HCT116 (cell line): ENCODE results near the gene MBOAT1. TPM values are rescaled to one million over a fixed set of nuclear protein-coding genes. Genes with fewer than 3 reads are reported as not detected.

Experiments used
- ATAC-seq: fragments of 200-7000 bp; cut with Tn5 transposase; 2 replicates; pipeline ENCODE4 v1.9.1; 2020; ENCODE audit warnings: mild to moderate bottlenecking, moderate library complexity
- Bru-seq: library from RNA; stranded (reverse); fragments of 400-500 nt; gene quantifications from one replicate; lab custom pipeline; 2021; lab: Mats Ljungman, UMichigan
- BruChase-seq, 2 experiments: library from RNA; stranded (reverse); fragments of 400-500 nt; gene quantifications; one replicate each; lab custom pipeline; 2021; lab: Mats Ljungman, UMichigan
- BruUV-seq: library from RNA; stranded (reverse); fragments of 400-500 nt; replicated peaks from 2 replicates; lab custom pipeline; 2021; lab: Mats Ljungman, UMichigan
- CTCF ChIA-PET: fragments of 300-600 bp; sonication (Branson Sonifier 250); formaldehyde crosslinking; loops from one replicate; lab custom pipeline; 2021; ENCODE audit warnings: antibody characterized with exemption; lab: Charles Lee
- POLR2A ChIA-PET: fragments of 300-600, 350-600 bp; sonication (Branson Sonifier 250); formaldehyde crosslinking; loops from one replicate; lab custom pipeline; 2021; ENCODE audit warnings: antibody characterized with exemption; lab: Charles Lee
- RAD21 ChIA-PET, 2 experiments: fragments of 300-600 bp; sonication (Branson Sonifier 250); formaldehyde crosslinking; loops; one replicate each; lab custom pipeline; 2023; ENCODE audit warnings: low total read pairs in 2 of 2; ENCODE audit not compliant: uncharacterized antibody in 2 of 2, unreplicated experiment in 2 of 2, low non-redundant PET in 1 of 2; lab: Charles Lee
- DNase-seq: peaks from one replicate; pipeline ENCODE4 v3.0.0-alpha.2; 2010; ENCODE audit warnings: low read depth, low spot score
- H2AFZ ChIP-seq: fragments of 200-600 bp; shearing (Covaris generic), sonication (generic); 2 replicates; pipeline ENCODE4 v1.6.1; 2017; ENCODE audit warnings: low read depth, mixed run types, mixed read lengths, antibody characterized with exemption, low read length; ENCODE audit not compliant: poor library complexity, severe bottlenecking
- H3K27ac ChIP-seq: 2 replicates; pipeline ENCODE4 v1.5.1; 2012; ENCODE audit warnings: low read depth, low read length
- H3K27me3 ChIP-seq: fragments of 200-600 bp; sonication (generic); 2 replicates; pipeline ENCODE4 v1.6.1; 2016; ENCODE audit warnings: mixed run types, low read length, mixed read lengths; ENCODE audit not compliant: insufficient read depth
- H3K36me3 ChIP-seq, 2 experiments: fragments of 200-500 bp in 1 of 2; fragments of 200-600 bp in 1 of 2; sonication (Bioruptor generic) in 1 of 2; sonication (generic) in 1 of 2; 2 replicates each; pipeline versions ENCODE4 v1.5.1 to v1.6.1; 2014 to 2016; ENCODE audit warnings: low read length in 2 of 2, inconsistent platforms in 1 of 2, mixed read lengths in 1 of 2, mixed run types in 1 of 2; ENCODE audit not compliant: insufficient read depth in 2 of 2, control insufficient read depth in 1 of 2
- H3K4me1 ChIP-seq, 2 experiments: fragments of 200-600 bp in 1 of 2; sonication (generic) in 1 of 2; 2 replicates each; pipeline versions ENCODE4 v1.5.1 to v1.6.1; 2012 to 2017; ENCODE audit warnings: low read length in 2 of 2, inconsistent platforms in 1 of 2, mild to moderate bottlenecking in 1 of 2, mixed read lengths in 1 of 2, mixed run types in 1 of 2, moderate library complexity in 1 of 2; ENCODE audit not compliant: insufficient read depth in 2 of 2, control insufficient read depth in 1 of 2
- H3K4me2 ChIP-seq: fragments of 200-600 bp; sonication (generic); 2 replicates; pipeline ENCODE4 v1.6.1; 2017; ENCODE audit warnings: mixed run types, low read length, mixed read lengths
- H3K4me3 ChIP-seq, 2 experiments: fragments of 200-600 bp in 1 of 2; sonication (generic) in 1 of 2; replicated peaks in 1 of 2; 2 replicates each; pipeline ENCODE4 v1.5.1; 2011 to 2016; ENCODE audit warnings: low read length in 2 of 2, control low read depth in 1 of 2, low read depth in 1 of 2, mild to moderate bottlenecking in 1 of 2, mixed read lengths in 1 of 2, mixed run types in 1 of 2
- H3K79me2 ChIP-seq: fragments of 200-600 bp; sonication (generic); 2 replicates; pipeline ENCODE4 v1.6.1; 2017; ENCODE audit warnings: mild to moderate bottlenecking, mixed run types, low read length, moderate library complexity, mixed read lengths; ENCODE audit not compliant: insufficient read depth
- H3K9ac ChIP-seq: fragments of 200-600 bp; sonication (generic); 2 replicates; pipeline ENCODE4 v1.6.1; 2016; ENCODE audit warnings: low read length, mixed read lengths
- H3K9me2 ChIP-seq: fragments of 200-600 bp; sonication (generic), shearing (Covaris generic); 2 replicates; pipeline ENCODE4 v1.6.1; 2017; ENCODE audit warnings: mixed run types, mild to moderate bottlenecking, moderate library complexity; ENCODE audit not compliant: insufficient read depth
- H3K9me3 ChIP-seq, 2 experiments: fragments of 200-500 bp in 1 of 2; fragments of 200-600 bp in 1 of 2; sonication (Bioruptor generic) in 1 of 2; sonication (generic) in 1 of 2; 2 replicates each; pipeline ENCODE4 v1.6.1; 2014 to 2017; ENCODE audit warnings: low read length in 2 of 2, mixed read lengths in 2 of 2, inconsistent platforms in 1 of 2, low read depth in 1 of 2, mild to moderate bottlenecking in 1 of 2, mixed run types in 1 of 2, moderate library complexity in 1 of 2; ENCODE audit not compliant: control insufficient read depth in 1 of 2, insufficient read depth in 1 of 2
- H4K20me1 ChIP-seq: fragments of 200-600 bp; sonication (generic), shearing (Covaris generic); 2 replicates; pipeline ENCODE4 v1.6.1; 2017; ENCODE audit warnings: mixed run types, mild to moderate bottlenecking, moderate library complexity; ENCODE audit not compliant: insufficient read depth
- CBX3 ChIP-seq: IDR thresholded peaks from 2 replicates; pipeline ENCODE4 v1.6.1; 2012; ENCODE audit warnings: low read depth
- CEBPB ChIP-seq: IDR thresholded peaks from 2 replicates; pipeline ENCODE4 v1.6.1; 2012; ENCODE audit warnings: low read depth
- EGR1 ChIP-seq: IDR thresholded peaks from 2 replicates; pipeline ENCODE4 v1.6.1; 2012; ENCODE audit warnings: low read depth
- FOSL1 ChIP-seq: IDR thresholded peaks from 2 replicates; pipeline ENCODE4 v1.6.1; 2012; ENCODE audit warnings: low read depth
- POLR2A ChIP-seq: IDR thresholded peaks from 2 replicates; pipeline ENCODE4 v1.7.0; 2011; ENCODE audit warnings: borderline replicate concordance; ENCODE audit not compliant: insufficient read depth, insufficient read length; ENCODE audit errors: extremely low read depth
- POLR2AphosphoS5 ChIP-seq: IDR thresholded peaks from 2 replicates; pipeline ENCODE4 v1.6.1; 2011; ENCODE audit warnings: mild to moderate bottlenecking, low read depth, low read length, moderate library complexity
- RAD21 ChIP-seq: IDR thresholded peaks from 2 replicates; pipeline ENCODE4 v1.6.1; 2012; ENCODE audit warnings: low read depth, mild to moderate bottlenecking
- SP1 ChIP-seq: IDR thresholded peaks from 2 replicates; pipeline ENCODE4 v1.6.1; 2012; ENCODE audit warnings: low read depth
- YY1 ChIP-seq: IDR thresholded peaks from 2 replicates; pipeline ENCODE4 v1.6.1; 2011; ENCODE audit warnings: low read length, low read depth, moderate library complexity, mild to moderate bottlenecking; ENCODE audit not compliant: insufficient replicate concordance; ENCODE audit errors: extremely low read depth
- ZFX ChIP-seq: fragments of 450-650 bp; IDR thresholded peaks from 2 replicates; pipeline ENCODE4 v1.6.1; 2017
- intact Hi-C: fragments of 100-400 bp; cut with micrococcal nuclease; formaldehyde crosslinking; loops from 2 replicates; pipeline ENCODE4 v1.10.0; 2022
- long read RNA-seq: library from polyadenylated mRNA; unstranded; transcript quantifications from one replicate; pipeline ENCODE4 v2.0.0, GENCODE V29; 2021; ENCODE audit not compliant: unreplicated experiment
- polyA plus RNA-seq: library from polyadenylated mRNA; unstranded; fragments of >200 nt; gene quantifications from 2 replicates; pipeline ENCODE4 v1.2.1, GENCODE V29; 2012; ENCODE audit warnings: missing spikeins
- total RNA-seq: library from RNA; stranded (reverse); gene quantifications from one replicate; pipeline ENCODE4 v1.2.1, GENCODE V29; 2021; ENCODE audit not compliant: unreplicated experiment
- TF ChIP-seq, protein P1 (sequence below): IDR thresholded peaks from 2 replicates; pipeline ENCODE4 v1.6.1; 2012

Gene MBOAT1
- total RNA-seq (11.7 TPM), Bru-seq, nascent RNA (percentile 61 among the genes with signal in this experiment), BruChase-seq, experiment 1, labeled RNA remaining after a 6-hour chase (percentile 49 among the genes with signal in this experiment), BruChase-seq, experiment 2, labeled RNA remaining after a 2-hour chase (percentile 46 among the genes with signal in this experiment)
- 6.0 and 6.5 TPM in 2 replicates for polyA plus RNA-seq
- long read RNA-seq, transcript MBOAT1-201 (13 exons, 1,794 nt), result major isoform, 29 of 41 reads
- long read RNA-seq, partial matches to known transcripts, result 4 of 41 reads
- long read RNA-seq, other reads (novel, unspliced or antisense), result 8 of 41 reads

DNA sequence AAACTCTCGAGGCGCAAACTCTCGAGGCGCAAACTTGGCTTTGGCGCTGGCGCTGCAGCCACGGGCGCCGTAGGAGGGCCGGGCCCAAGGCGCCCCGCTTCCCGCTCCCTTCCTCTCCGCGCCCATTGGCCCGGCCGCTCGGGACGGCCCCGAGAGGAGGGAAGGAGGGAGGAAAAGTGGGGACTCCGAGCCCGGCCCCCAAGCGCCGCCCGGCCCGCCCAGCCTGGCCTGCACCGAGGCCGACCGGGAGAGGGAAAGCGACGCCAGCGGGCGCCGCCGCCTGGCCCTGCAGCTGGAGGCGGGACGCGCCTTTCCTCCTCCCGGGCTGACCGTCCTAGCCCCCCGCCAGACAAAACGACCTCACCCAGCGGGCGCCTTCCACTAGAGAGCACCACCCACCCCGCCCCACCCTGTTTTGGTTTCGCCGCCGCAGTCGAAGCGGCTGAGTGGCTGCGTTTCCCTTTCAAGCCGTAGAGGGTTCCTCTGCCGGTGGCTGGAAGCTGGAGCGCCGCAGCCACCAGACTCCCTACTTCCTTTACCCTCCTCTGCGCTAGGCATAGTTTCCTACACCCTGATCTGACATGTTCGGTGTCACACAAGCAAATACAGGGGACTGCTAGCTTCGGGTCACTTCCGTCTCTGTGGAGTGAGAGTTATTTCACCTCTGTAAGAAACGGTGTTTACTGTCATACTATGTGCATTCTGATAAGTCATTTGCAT lies at the start of gene MBOAT1:
TSS of gene MBOAT1 (minus strand) at position 78 of the 720 bp plus-strand sequence. CDS start 235 bp downstream, outside the sequence.
- Histone ChIP-seq H3K27ac (peak within 1 kb of the TSS; percentile 70), H3K36me3 (no peaks in the 10 kb centered on the region), H3K4me2 (peak within 1 kb of the TSS; percentile 92), H3K9me3 (no peaks in the 10 kb centered on the region), H2AFZ (peak within 1 kb of the TSS; percentile 41), H3K79me2 (peaks cover 14% of the 10 kb centered on the region; the same call in 1 of the 2 replicates), H3K4me3 (peak within 1 kb of the TSS; percentile 72 to 78), H3K9me2 (no peaks in the 10 kb centered on the region), H4K20me1 (no peaks in the 10 kb centered on the region)
- DNase-seq, result peak; percentile 68
- ChIA-PET POLR2A (interaction anchor here (0.5 to 1.7 kb wide), 2 partner anchors 10 kb away, joined by 3 to 4 read pairs; no protein-coding TSS in a partner anchor), RAD21 (interaction anchor here in 1 of 2 experiments (0.7 kb wide), 1 partner anchor 1711 kb away, joined by 5 read pairs; no protein-coding TSS in a partner anchor)
- intact Hi-C loops, result loop anchor here (5.0 kb wide), 1 partner anchor 190 kb away; the partner anchor contains the start of gene E2F3
- BruUV-seq, result no TSS peak
- TF ChIP-seq ZFX, result peak; percentile 53
- no peak; the same call in 1 of the 2 replicates for TF ChIP-seq CBX3
- no peak for TF ChIP-seq YY1
- TF ChIP-seq EGR1, result no peak
- TF ChIP-seq FOSL1, result no peak
- TF ChIP-seq SP1, result peak; percentile 47; the same call in 1 of the 2 replicates
- peak; percentile 21 for TF ChIP-seq POLR2A
- TF ChIP-seq, protein P1, sequence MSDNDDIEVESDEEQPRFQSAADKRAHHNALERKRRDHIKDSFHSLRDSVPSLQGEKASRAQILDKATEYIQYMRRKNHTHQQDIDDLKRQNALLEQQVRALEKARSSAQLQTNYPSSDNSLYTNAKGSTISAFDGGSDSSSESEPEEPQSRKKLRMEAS, result peak; percentile 61
- peak; percentile 82 for TF ChIP-seq POLR2AphosphoS5
- no peak for TF ChIP-seq CEBPB
- peak; percentile 22 for TF ChIP-seq RAD21
- TF ChIP-seq, all 23 proteins: peak for 6
- no peaks in the 10 kb centered on the region for H3K27me3 ChIP-seq
- CTCF ChIA-PET, result interaction anchor here (0.9 to 1.9 kb wide), 4 partner anchors 9 to 86 kb away, joined by 3 to 5 read pairs (median 4); no protein-coding TSS in a partner anchor
- ATAC-seq, result peak; percentile 95
- peak within 1 kb of the TSS; percentile 74 for H3K9ac ChIP-seq
- peaks cover 7 to 33% of the 10 kb centered on the region in 2 experiments; a peak in 3 of 4 replicates for H3K4me1 ChIP-seq
